GM12878 (cell line): ENCODE results near the gene AMBN. TPM values are rescaled to one million over a fixed set of nuclear protein-coding genes. Genes with fewer than 3 reads are reported as not detected.

Experiments used
- ATAC-seq: fragments of 200-7000 bp; cut with Tn5 transposase; 3 replicates; pipeline ENCODE4 v1.9.1; 2020; ENCODE audit warnings: mild to moderate bottlenecking, moderate library complexity
- BruUV-seq: library from RNA; stranded (reverse); fragments of 400-500 nt; replicated peaks from 2 replicates; lab custom pipeline; 2021; lab: Mats Ljungman, UMichigan
- CTCF ChIA-PET: fragments of 300-600 bp; sonication (Branson Sonifier 250); formaldehyde crosslinking; extraction: SDS; loops from one replicate; lab custom pipeline; 2021; ENCODE audit warnings: inconsistent platforms; lab: Yijun Ruan, JAX
- POLR2A ChIA-PET: fragments of 350-600 bp; formaldehyde crosslinking; extraction: SDS; loops from one replicate; lab custom pipeline; 2021; ENCODE audit warnings: inconsistent platforms; lab: Charles Lee
- RAD21 ChIA-PET: fragments of 300-600 bp; sonication (Branson Sonifier 250); formaldehyde crosslinking; loops from one replicate; lab custom pipeline; 2023; ENCODE audit warnings: antibody characterized with exemption; ENCODE audit not compliant: unreplicated experiment; lab: Charles Lee
- SMC1A ChIA-PET: fragments of 300-600 bp; sonication (Branson Sonifier 250); formaldehyde crosslinking; loops from one replicate; lab custom pipeline; 2023; ENCODE audit not compliant: unreplicated experiment, uncharacterized antibody; lab: Charles Lee
- DNase-seq: peaks from one replicate; pipeline ENCODE4 v3.0.0-alpha.2; 2011; ENCODE audit warnings: low read depth, low spot score
- FAIRE-seq: peaks from 3 replicates; lab custom pipeline; 2011; peaks lifted over from hg19 to GRCh38; lab: Jason Lieb, UNC
- H2AFZ ChIP-seq: 2 replicates; pipeline ENCODE4 v1.6.0; 2011; ENCODE audit warnings: low read depth, low read length, control low read depth; ENCODE audit not compliant: control insufficient read depth
- H3K27ac ChIP-seq: 2 replicates; pipeline ENCODE4 v1.5.1; 2011; ENCODE audit warnings: control low read depth; ENCODE audit not compliant: control insufficient read depth, insufficient read depth
- H3K27me3 ChIP-seq, 2 experiments: replicated peaks in 1 of 2; 2 replicates each; pipeline versions ENCODE4 v1.6.0 to v1.6.1; 2011; ENCODE audit warnings: low read length in 1 of 2; ENCODE audit not compliant: control insufficient read depth in 2 of 2, insufficient read depth in 2 of 2
- H3K36me3 ChIP-seq, 2 experiments: 2 replicates each; pipeline ENCODE4 v1.5.1; 2011; ENCODE audit warnings: low read length in 1 of 2; ENCODE audit not compliant: control insufficient read depth in 2 of 2, insufficient read depth in 2 of 2
- H3K4me1 ChIP-seq: 2 replicates; pipeline ENCODE4 v1.6.1; 2011; ENCODE audit warnings: mild to moderate bottlenecking, low read length, moderate library complexity, mixed read lengths; ENCODE audit not compliant: control insufficient read depth, insufficient read depth
- H3K4me2 ChIP-seq: 2 replicates; pipeline ENCODE4 v1.6.0; 2011; ENCODE audit warnings: control low read depth; ENCODE audit not compliant: control insufficient read depth, insufficient read depth
- H3K4me3 ChIP-seq: fragments of 200-600 bp; sonication (generic); 2 replicates; pipeline ENCODE4 v1.5.1; 2016
- H3K79me2 ChIP-seq: 2 replicates; pipeline ENCODE4 v1.6.0; 2011; ENCODE audit warnings: low read length; ENCODE audit not compliant: control insufficient read depth, insufficient read depth
- H3K9ac ChIP-seq: 2 replicates; pipeline ENCODE4 v1.8.0; 2011; ENCODE audit warnings: low read length, control low read depth, mixed read lengths; ENCODE audit not compliant: control insufficient read depth, insufficient read depth
- H3K9me3 ChIP-seq: replicated peaks from 3 replicates; pipeline ENCODE4 v1.5.1; 2011; ENCODE audit warnings: mild to moderate bottlenecking, low read length; ENCODE audit not compliant: control insufficient read depth, insufficient read depth
- H4K20me1 ChIP-seq: 2 replicates; pipeline ENCODE4 v1.6.0; 2011; ENCODE audit not compliant: control insufficient read depth, insufficient read depth
- BCL11A ChIP-seq: IDR thresholded peaks from 2 replicates; pipeline ENCODE4 v1.6.1; 2011; ENCODE audit warnings: low read depth, low read length
- CEBPZ ChIP-seq: fragments of 150-350 bp; IDR thresholded peaks from 2 replicates; pipeline ENCODE4 v1.6.1; 2016; ENCODE audit warnings: low read depth, low read length
- CREM ChIP-seq: IDR thresholded peaks from 2 replicates; pipeline ENCODE4 v1.6.1; 2014; ENCODE audit warnings: antibody characterized with exemption, low read depth
- EED ChIP-seq: sonication (generic); IDR thresholded peaks from 2 replicates; pipeline ENCODE4 v1.6.1; 2016; ENCODE audit warnings: antibody characterized with exemption, low read depth
- FOXK2 ChIP-seq: fragments of 450-650 bp; IDR thresholded peaks from 2 replicates; pipeline ENCODE4 v1.6.1; 2017; ENCODE audit warnings: mild to moderate bottlenecking, moderate library complexity
- IKZF1 ChIP-seq: fragments of 450-650 bp; conservative IDR thresholded peaks from 2 replicates; pipeline ENCODE4 v1.6.1; 2017; ENCODE audit warnings: antibody characterized with exemption, mild to moderate bottlenecking
- NR2C1 ChIP-seq: fragments of 450-650 bp; IDR thresholded peaks from 2 replicates; pipeline ENCODE4 v1.6.1; 2017; ENCODE audit warnings: antibody characterized with exemption, mild to moderate bottlenecking, moderate library complexity
- SIX5 ChIP-seq: IDR thresholded peaks from 2 replicates; pipeline ENCODE4 v1.6.1; 2011; ENCODE audit warnings: mild to moderate bottlenecking, low read depth, low read length, moderate library complexity; ENCODE audit not compliant: severe bottlenecking
- SMARCA5 ChIP-seq: fragments of 450-650 bp; IDR thresholded peaks from 2 replicates; pipeline ENCODE4 v1.6.1; 2017; ENCODE audit warnings: mild to moderate bottlenecking
- SUPT20H ChIP-seq: IDR thresholded peaks from 2 replicates; pipeline ENCODE4 v1.6.1; 2011; ENCODE audit warnings: low read depth, mild to moderate bottlenecking, low read length, moderate library complexity, borderline replicate concordance; ENCODE audit not compliant: control insufficient read depth
- ZBTB11 ChIP-seq: fragments of 450-650 bp; formaldehyde crosslinking; IDR thresholded peaks from 2 replicates; pipeline ENCODE4 v1.5.0; 2022; ENCODE audit warnings: mild to moderate bottlenecking, missing genetic modification characterization
- ZNF622 ChIP-seq: fragments of 450-650 bp; IDR thresholded peaks from 2 replicates; pipeline ENCODE4 v1.6.1; 2017; ENCODE audit warnings: mild to moderate bottlenecking, inconsistent platforms
- WGBS: methylation state at CpG from one replicate; pipeline ENCODE4 v1.1.6; 2016; ENCODE audit warnings: low lambda C conversion rate; ENCODE audit not compliant: insufficient replicate concordance, insufficient coverage; ENCODE audit errors: missing lambda C conversion rate; 5-methylcytosine and 5-hydroxymethylcytosine counted together
- in situ Hi-C: fragments of 300-500 bp; cut with MboI; formaldehyde crosslinking; loops from 9 replicates; pipeline ENCODE4 v1.14.3; 2018; ENCODE audit warnings: mixed read lengths
- intact Hi-C: fragments of 100-400 bp; cut with micrococcal nuclease; formaldehyde crosslinking; loops from one replicate; pipeline ENCODE4 v1.14.2; 2022; ENCODE audit not compliant: unreplicated experiment
- polyA plus RNA-seq, 11 experiments: library from polyadenylated mRNA; depleted of rRNA in 4 of 11; unstranded in 6 of 11; stranded (reverse) in 5 of 11; fragments of >200 nt; fragmentation: Nextera tagmentation in 4 of 11; fragmentation: Illumina TruSeq in 1 of 11; extraction: Ambion mirVana in 4 of 11; extraction: Trizol in 1 of 11; gene quantifications; 1 replicate in 1 of 11; 2 replicates in 10 of 11; pipeline versions ENCODE4 v1.2.1 to v1.2.3, GENCODE V29; 2011 to 2016; ENCODE audit warnings: inconsistent platforms in 2 of 11, missing spikeins in 2 of 11, low read depth in 1 of 11
- total RNA-seq, 4 experiments: library from RNA; depleted of rRNA in 3 of 4; stranded (reverse); fragments of >200 nt in 3 of 4; fragmentation: Illumina TruSeq in 1 of 4; extraction: Trizol in 1 of 4; gene quantifications; 2 replicates each; pipeline versions ENCODE4 v1.2.1 to v1.2.3, GENCODE V29; 2013 to 2021

AMBN gene
- total and polyA plus RNA-seq, 10 of the 15 experiments (the other 5 are each of a cell fraction or from before 2014, with no cell fraction given), result 0.18 TPM; not detected in 9

GRCh38 chr4:70608324-70608723 lies 16.3 kb downstream of the AMBN start:
- Histone ChIP-seq H3K27me3 (peaks cover 0 to 3% of the 10 kb centered on the region in 2 experiments; a peak in 1 of 4 replicates), H2AFZ (no peak overlapping the region), H3K27ac (no peak overlapping the region)
- DNase-seq, result no peak
- POLR2A ChIA-PET, result no interaction called here
- CTCF ChIA-PET, result no interaction called here
- SMC1A ChIA-PET, result no interaction called here
- TF ChIP-seq FOXK2 (no peak), SUPT20H (no peak), SMARCA5 (no peak), EED (no peak), CREM (no peak), SIX5 (no peak), IKZF1 (no peak), NR2C1 (no peak), ZBTB11 (CRISPR knock-in tag) (no peak), BCL11A (no peak), CEBPZ (no peak), ZNF622 (no peak)
- TF ChIP-seq, all 136 proteins: peak for 0
- no peaks in the 10 kb centered on the region for H3K79me2 ChIP-seq
- no peak overlapping the region for H3K4me2 ChIP-seq
- ATAC-seq (no peak), FAIRE-seq (no peak)
- H4K20me1 ChIP-seq, result no peaks in the 10 kb centered on the region
- no peaks in the 10 kb centered on the region for H3K4me1 ChIP-seq
- no peaks in the 10 kb centered on the region for H3K36me3 ChIP-seq
- no peaks in the 10 kb centered on the region for H3K9me3 ChIP-seq
- no peak overlapping the region for H3K9ac ChIP-seq
- BruUV-seq, result no TSS peak
- intact Hi-C loops (loop anchor here (10.0 kb wide), 2 partner anchors 576 to 1696 kb away; no protein-coding TSS in a partner anchor), in situ Hi-C loops (loop anchor here (25.0 kb wide), 2 partner anchors 1104 to 1679 kb away; no protein-coding TSS in a partner anchor)
- H3K4me3 ChIP-seq, result no peak overlapping the region
- 0% methylated on average over 2 of the region's 2 CpGs for WGBS
- RAD21 ChIA-PET, result no interaction called here
